RWPE2 (cell line): ENCODE measurements around the gene PTPRR.

Experiments
- ATAC-seq: fragments of 200-7000 bp; cut with Tn5 transposase; 3 replicates; pipeline ENCODE4 v1.9.1; 2021; ENCODE audit warnings: low read depth
- DNase-seq: peaks from one replicate; pipeline ENCODE4 v3.0.0-alpha.2; 2020; ENCODE audit warnings: low spot score
- H3K27ac ChIP-seq: fragments of 450-650 bp; 2 replicates; pipeline ENCODE4 v1.5.1; 2017; ENCODE audit warnings: mild to moderate bottlenecking; ENCODE audit not compliant: poor library complexity, severe bottlenecking
- H3K27me3 ChIP-seq: fragments of 250-450 bp; sonication (Bioruptor Pico); 2 replicates; pipeline ENCODE4 v1.5.1; 2021; ENCODE audit warnings: mild to moderate bottlenecking, moderate library complexity; ENCODE audit not compliant: insufficient read depth, poor library complexity, severe bottlenecking
- H3K36me3 ChIP-seq: fragments of 250-450 bp; sonication (Bioruptor Pico); 2 replicates; pipeline ENCODE4 v1.5.1; 2020; ENCODE audit warnings: low read depth, mild to moderate bottlenecking, moderate library complexity
- H3K4me1 ChIP-seq: fragments of 250-450 bp; sonication (Bioruptor Pico); 2 replicates; pipeline ENCODE4 v1.5.1; 2021; ENCODE audit warnings: mild to moderate bottlenecking, moderate library complexity; ENCODE audit not compliant: insufficient read depth, poor library complexity, severe bottlenecking
- H3K4me3 ChIP-seq: fragments of 250-450 bp; sonication (Bioruptor Pico); 2 replicates; pipeline ENCODE4 v1.5.1; 2021; ENCODE audit warnings: mild to moderate bottlenecking, moderate library complexity; ENCODE audit not compliant: severe bottlenecking
- H3K9me3 ChIP-seq: fragments of 250-450 bp; sonication (Bioruptor Pico); 2 replicates; pipeline ENCODE4 v1.5.1; 2021; ENCODE audit warnings: mild to moderate bottlenecking, moderate library complexity; ENCODE audit not compliant: severe bottlenecking
- CTCF ChIP-seq: fragments of 450-650 bp; IDR thresholded peaks from one replicate; pipeline ENCODE4 v1.5.1; 2017; ENCODE audit warnings: mild to moderate bottlenecking, moderate library complexity; ENCODE audit not compliant: poor library complexity, severe bottlenecking

Gene PTPRR

GRCh38 chr12:70928071-70928470 is 7.5 kb upstream of the PTPRR start:
- H3K9me3 ChIP-seq, result no peaks in the 10 kb centered on the region
- no peak overlapping the region for H3K27ac ChIP-seq
- H3K27me3 ChIP-seq, result peaks cover 4% of the 10 kb centered on the region
- ATAC-seq (no peak), DNase-seq (no peak)
- H3K4me1 ChIP-seq, result no peaks in the 10 kb centered on the region
- H3K4me3 ChIP-seq, result no peak overlapping the region
- TF ChIP-seq CTCF, result no peak
- H3K36me3 ChIP-seq, result no peaks in the 10 kb centered on the region

GRCh38 chr12:70927356-70927755 is 6.8 kb upstream of the PTPRR start:
- H3K36me3 ChIP-seq, result no peaks in the 10 kb centered on the region
- TF ChIP-seq CTCF, result no peak
- no peak for ATAC-seq

GRCh38 chr12:70925539-70925938 is 5.0 kb upstream of the PTPRR start:
- H3K4me1 ChIP-seq, result no peaks in the 10 kb centered on the region
- H3K27me3 ChIP-seq, result peaks cover 11% of the 10 kb centered on the region
- no peaks in the 10 kb centered on the region for H3K36me3 ChIP-seq
- no peak for TF ChIP-seq CTCF
- H3K4me3 ChIP-seq, result no peak overlapping the region
- H3K9me3 ChIP-seq, result no peaks in the 10 kb centered on the region
- no peak overlapping the region for H3K27ac ChIP-seq
- ATAC-seq (no peak), DNase-seq (no peak)

More at GRCh38 chr12:70927356-70927755, 6.8 kb upstream of the PTPRR start:
- H3K27me3 ChIP-seq, result peaks cover 4% of the 10 kb centered on the region
- no peak overlapping the region for H3K27ac ChIP-seq
- no peak for DNase-seq
- no peak overlapping the region for H3K4me3 ChIP-seq
- H3K4me1 ChIP-seq, result no peaks in the 10 kb centered on the region
- no peaks in the 10 kb centered on the region for H3K9me3 ChIP-seq

- Histone ChIP-seq H3K27me3 (peaks cover 26% of the 10 kb centered on the region), H3K27ac (no peak overlapping the region), H3K9me3 (no peaks in the 10 kb centered on the region), H3K4me1 (no peaks in the 10 kb centered on the region), H3K36me3 (no peaks in the 10 kb centered on the region), H3K4me3 (no peak overlapping the region)
- no peak for ATAC-seq
- no peak for TF ChIP-seq CTCF
- no peak for DNase-seq
Observed at GRCh38 chr12:70920891-70921290, 353 bp upstream of the PTPRR start.

- DNase-seq (no peak), ATAC-seq (no peak)
- Histone ChIP-seq H3K4me3 (no peak overlapping the region), H3K36me3 (no peaks in the 10 kb centered on the region), H3K4me1 (no peaks in the 10 kb centered on the region), H3K27ac (no peak overlapping the region), H3K9me3 (no peaks in the 10 kb centered on the region), H3K27me3 (peaks cover 26% of the 10 kb centered on the region)
- TF ChIP-seq CTCF, result no peak
Observed at GRCh38 chr12:70919597-70920035, 922 bp downstream of the PTPRR start.
